GM18951 (cell line): ENCODE results near the gene TMEM130.
"Not testable (repeated sequence)": the region's sequence is repeated elsewhere in the genome, so short reads cannot be mapped to it uniquely, and the experiment has no call there.

ENCODE experiments used
- POLR2A ChIP-seq: IDR thresholded peaks from 4 replicates; pipeline ENCODE4 v1.6.1; 2011; ENCODE audit warnings: mild to moderate bottlenecking; ENCODE audit not compliant: insufficient read length, insufficient read depth; ENCODE audit errors: extremely low read depth
- in situ Hi-C: fragments of 300-500 bp; cut with MboI; formaldehyde crosslinking; loops from one replicate; pipeline ENCODE4 v1.12.0; 2022; ENCODE audit warnings: low sequenced_read_pairs, mixed read lengths, inconsistent platforms; ENCODE audit not compliant: unreplicated experiment

TMEM130 gene

GRCh38 chr7:98881561-98882315 is 11.9 kb upstream of the TMEM130 start:
- in situ Hi-C loops: no loop called here
- TF ChIP-seq POLR2A: no peak

GRCh38 chr7:98880485-98880884 is 10.7 kb upstream of the TMEM130 start:
- no peak for TF ChIP-seq POLR2A
- in situ Hi-C loops: no loop called here

- in situ Hi-C loops: no loop called here
- no peak for TF ChIP-seq POLR2A
Observed at GRCh38 chr7:98879979-98880315, 10.1 kb upstream of the TMEM130 start.

GRCh38 chr7:98879198-98879978 is 9.6 kb upstream of the TMEM130 start:
- in situ Hi-C loops: no loop called here
- TF ChIP-seq POLR2A: no peak

- in situ Hi-C loops: no loop called here
- peak; percentile 55 for TF ChIP-seq POLR2A
Observed at GRCh38 chr7:98878365-98879197, 8.8 kb upstream of the TMEM130 start, which contains the start of gene TRRAP. Gene TRRAP, plus strand, starts transcription at chr7:98878532. Its CDS starts 2,619 bp downstream, at chr7:98881151.

- TF ChIP-seq POLR2A: no peak
- in situ Hi-C loops: no loop called here
Observed at GRCh38 chr7:98877692-98878364, 8.0 kb upstream of the TMEM130 start.

- no peak for TF ChIP-seq POLR2A
- in situ Hi-C loops: no loop called here
Observed at GRCh38 chr7:98877146-98877545, 7.3 kb upstream of the TMEM130 start.

- no peak for TF ChIP-seq POLR2A
- in situ Hi-C loops: no loop called here
Observed at GRCh38 chr7:98875501-98875900, 5.7 kb upstream of the TMEM130 start.

- TF ChIP-seq POLR2A: no peak
- in situ Hi-C loops: no loop called here
Observed at GRCh38 chr7:98874942-98875341, 5.1 kb upstream of the TMEM130 start.

GRCh38 chr7:98873610-98874009 is 3.8 kb upstream of the TMEM130 start:
- in situ Hi-C loops: not testable (repeated sequence)

GRCh38 chr7:98872328-98872924 is 2.6 kb upstream of the TMEM130 start:
- TF ChIP-seq POLR2A: no peak
- in situ Hi-C loops: no loop called here

GRCh38 chr7:98870807-98871491 is 1.1 kb upstream of the TMEM130 start:
- TF ChIP-seq POLR2A: no peak
- in situ Hi-C loops: no loop called here
